Left ventricle myocardium superior (tissue), 1 donor: ENCODE data around the gene ADAMTS4. TPM values are rescaled to one million over a fixed set of nuclear protein-coding genes. Genes with fewer than 3 reads are reported as not detected.
A peak's percentile ranks its signal among the peaks of the same experiment; 100 is the strongest.
"Not testable (repeated sequence)": the region's sequence is repeated elsewhere in the genome, so short reads cannot be mapped to it uniquely, and the experiment has no call there.

ENCODE experiments used
- ATAC-seq: fragments of 200-7000 bp; cut with Tn5 transposase; one replicate; pipeline ENCODE4 v1.9.1; 2020; ENCODE audit warnings: mild to moderate bottlenecking, moderate library complexity
- DNase-seq: peaks from one replicate; pipeline ENCODE4 v3.0.0-alpha.2; 2020
- intact Hi-C: fragments of 100-400 bp; cut with micrococcal nuclease; formaldehyde crosslinking; loops from one replicate; pipeline ENCODE4 v1.11.0; 2022
- long read RNA-seq: library from polyadenylated mRNA; unstranded; transcript quantifications from one replicate; pipeline ENCODE4 v2.0.0, GENCODE V29; 2021
- total RNA-seq: library from RNA; stranded (reverse); fragmentation: NEBNext Ultra II Directional; extraction: Animal tissue kit (Norgen Biotek cat#: 25700); gene quantifications from one replicate; pipeline ENCODE4 v1.2.1, GENCODE V29; 2021
- donor health status: DM: no; HTN: yes; CAD: no; lungs with severe emphysema.

Gene ADAMTS4, protein sequence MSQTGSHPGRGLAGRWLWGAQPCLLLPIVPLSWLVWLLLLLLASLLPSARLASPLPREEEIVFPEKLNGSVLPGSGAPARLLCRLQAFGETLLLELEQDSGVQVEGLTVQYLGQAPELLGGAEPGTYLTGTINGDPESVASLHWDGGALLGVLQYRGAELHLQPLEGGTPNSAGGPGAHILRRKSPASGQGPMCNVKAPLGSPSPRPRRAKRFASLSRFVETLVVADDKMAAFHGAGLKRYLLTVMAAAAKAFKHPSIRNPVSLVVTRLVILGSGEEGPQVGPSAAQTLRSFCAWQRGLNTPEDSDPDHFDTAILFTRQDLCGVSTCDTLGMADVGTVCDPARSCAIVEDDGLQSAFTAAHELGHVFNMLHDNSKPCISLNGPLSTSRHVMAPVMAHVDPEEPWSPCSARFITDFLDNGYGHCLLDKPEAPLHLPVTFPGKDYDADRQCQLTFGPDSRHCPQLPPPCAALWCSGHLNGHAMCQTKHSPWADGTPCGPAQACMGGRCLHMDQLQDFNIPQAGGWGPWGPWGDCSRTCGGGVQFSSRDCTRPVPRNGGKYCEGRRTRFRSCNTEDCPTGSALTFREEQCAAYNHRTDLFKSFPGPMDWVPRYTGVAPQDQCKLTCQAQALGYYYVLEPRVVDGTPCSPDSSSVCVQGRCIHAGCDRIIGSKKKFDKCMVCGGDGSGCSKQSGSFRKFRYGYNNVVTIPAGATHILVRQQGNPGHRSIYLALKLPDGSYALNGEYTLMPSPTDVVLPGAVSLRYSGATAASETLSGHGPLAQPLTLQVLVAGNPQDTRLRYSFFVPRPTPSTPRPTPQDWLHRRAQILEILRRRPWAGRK
- total RNA-seq, result 7.2 TPM
- long read RNA-seq, partial matches to known transcripts, result 2 of 5 reads
- long read RNA-seq, other reads (novel, unspliced or antisense), result 3 of 5 reads

DNA sequence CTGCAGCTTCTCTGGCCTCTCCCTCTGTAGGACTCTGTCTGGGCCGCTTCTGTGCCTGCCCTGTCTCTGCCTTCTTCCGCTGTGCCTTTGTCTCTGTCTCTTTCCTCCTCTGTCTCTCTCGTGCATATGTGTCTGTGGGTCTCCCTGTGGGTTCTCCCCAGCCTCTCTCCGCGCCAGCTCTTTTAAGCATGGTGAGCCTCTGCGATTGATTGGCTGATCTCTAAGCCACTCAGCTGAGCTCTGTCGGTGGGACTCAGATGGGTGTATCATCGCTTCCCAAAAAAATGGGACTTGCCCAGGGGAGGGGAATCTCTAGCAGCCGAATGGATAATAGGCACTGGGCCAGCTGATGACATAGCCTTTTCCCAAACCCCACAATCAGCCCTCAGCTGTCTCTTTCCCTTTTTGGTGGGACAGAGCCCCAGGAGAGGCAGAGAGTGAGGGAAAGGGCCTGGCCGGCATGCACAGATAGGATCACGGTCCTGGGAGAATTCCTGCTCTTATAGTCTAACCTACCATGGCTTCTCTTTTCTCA lies at the start of gene ADAMTS4:
Gene ADAMTS4, minus strand, starts transcription at position 158 of the 535 bp plus-strand sequence. CDS start 427 bp downstream, outside the sequence.
- peak; percentile 35 for ATAC-seq
- peak; percentile 69 for DNase-seq
- intact Hi-C loops, result no loop called here

DNA sequence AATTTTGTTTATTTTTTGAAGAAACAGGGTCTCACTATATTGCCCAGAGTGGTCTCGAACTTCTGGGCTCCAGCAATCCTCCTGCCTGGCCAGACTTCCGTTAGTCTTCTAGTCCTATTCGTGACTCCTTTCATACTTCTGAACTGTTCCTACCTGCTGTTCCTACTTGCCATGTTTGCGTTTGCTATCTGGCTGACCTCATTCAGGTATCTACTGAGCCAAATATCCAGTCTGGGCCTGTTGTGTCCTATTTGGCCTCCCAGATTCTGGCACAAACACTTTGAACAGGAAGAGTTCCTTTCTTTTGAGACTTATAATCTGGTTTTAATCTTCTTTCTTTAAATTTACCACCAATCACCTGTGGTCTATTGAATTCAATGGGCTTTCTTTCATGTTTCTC lies 46.0 kb upstream of the ADAMTS4 start:
- intact Hi-C loops, result no loop called here
- DNase-seq (no peak), ATAC-seq (no peak)

DNA sequence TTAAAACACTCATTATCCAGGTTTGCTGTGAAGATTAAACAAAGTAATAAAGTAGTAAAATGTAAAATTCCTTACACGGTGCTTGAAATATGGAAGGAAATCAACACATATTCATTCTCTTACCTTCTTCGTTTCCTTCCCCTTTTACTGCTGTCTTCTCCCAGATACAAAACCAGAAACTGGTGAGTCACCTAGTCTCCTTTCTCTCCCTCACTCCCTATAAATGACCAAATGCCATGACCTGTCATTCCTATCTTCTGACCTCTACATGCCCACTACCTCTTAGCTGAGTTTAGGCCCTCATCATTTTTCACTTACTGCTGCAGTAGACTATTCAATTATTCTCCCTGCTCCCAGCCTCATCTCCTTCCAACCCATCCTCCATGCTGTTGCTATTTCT lies 43.5 kb upstream of the ADAMTS4 start:
- intact Hi-C loops, result no loop called here
- no peak for ATAC-seq
- no peak for DNase-seq

DNA sequence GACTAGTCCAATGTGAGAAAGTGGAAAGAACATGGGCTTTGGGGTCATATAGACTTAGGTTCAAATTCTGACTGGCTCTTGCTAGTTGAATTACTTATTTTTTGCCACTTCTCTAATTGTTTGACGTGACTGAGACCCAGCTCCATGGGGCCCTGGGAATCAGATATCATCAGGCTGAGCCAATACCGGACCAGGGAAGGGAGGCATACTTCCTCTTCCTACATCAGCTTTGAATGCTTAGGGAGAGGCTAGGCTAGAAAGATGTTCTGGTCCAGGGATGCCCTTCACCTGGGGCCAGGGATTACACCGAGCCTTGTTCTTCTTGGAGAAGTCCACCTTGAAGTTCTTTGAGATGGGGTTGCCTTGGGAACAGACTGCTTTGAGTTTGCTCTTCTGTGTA lies 42.8 kb upstream of the ADAMTS4 start:
- intact Hi-C loops, result no loop called here
- DNase-seq (no peak), ATAC-seq (no peak)

DNA sequence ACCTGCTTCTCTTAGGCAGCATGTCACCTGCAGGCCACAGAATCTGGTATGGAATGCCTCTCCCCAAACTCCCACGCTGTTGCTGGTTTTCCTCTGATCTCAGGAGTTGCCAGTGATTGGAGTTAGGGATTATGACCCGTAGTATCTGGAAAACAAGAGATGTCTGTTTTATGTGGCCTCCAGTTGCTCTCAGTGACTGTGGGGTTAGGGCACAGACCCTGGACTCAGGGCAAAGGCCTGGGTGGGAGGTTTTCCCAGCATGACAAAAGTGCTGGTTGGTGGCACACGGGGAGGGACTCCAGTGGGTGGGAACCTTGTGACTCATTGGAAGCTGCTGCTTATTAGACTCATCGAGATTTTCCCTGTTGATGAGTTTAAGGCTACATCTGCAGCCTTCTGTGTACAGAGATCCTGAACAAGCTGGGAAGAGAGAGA lies 39.2 kb upstream of the ADAMTS4 start, which contains the start of gene NR1I3:
Gene NR1I3, minus strand, starts transcription at position 165 of the 435 bp plus-strand sequence. CDS start 1,638 bp downstream, outside the sequence.
- DNase-seq (no peak), ATAC-seq (no peak)
- intact Hi-C loops, result no loop called here

DNA sequence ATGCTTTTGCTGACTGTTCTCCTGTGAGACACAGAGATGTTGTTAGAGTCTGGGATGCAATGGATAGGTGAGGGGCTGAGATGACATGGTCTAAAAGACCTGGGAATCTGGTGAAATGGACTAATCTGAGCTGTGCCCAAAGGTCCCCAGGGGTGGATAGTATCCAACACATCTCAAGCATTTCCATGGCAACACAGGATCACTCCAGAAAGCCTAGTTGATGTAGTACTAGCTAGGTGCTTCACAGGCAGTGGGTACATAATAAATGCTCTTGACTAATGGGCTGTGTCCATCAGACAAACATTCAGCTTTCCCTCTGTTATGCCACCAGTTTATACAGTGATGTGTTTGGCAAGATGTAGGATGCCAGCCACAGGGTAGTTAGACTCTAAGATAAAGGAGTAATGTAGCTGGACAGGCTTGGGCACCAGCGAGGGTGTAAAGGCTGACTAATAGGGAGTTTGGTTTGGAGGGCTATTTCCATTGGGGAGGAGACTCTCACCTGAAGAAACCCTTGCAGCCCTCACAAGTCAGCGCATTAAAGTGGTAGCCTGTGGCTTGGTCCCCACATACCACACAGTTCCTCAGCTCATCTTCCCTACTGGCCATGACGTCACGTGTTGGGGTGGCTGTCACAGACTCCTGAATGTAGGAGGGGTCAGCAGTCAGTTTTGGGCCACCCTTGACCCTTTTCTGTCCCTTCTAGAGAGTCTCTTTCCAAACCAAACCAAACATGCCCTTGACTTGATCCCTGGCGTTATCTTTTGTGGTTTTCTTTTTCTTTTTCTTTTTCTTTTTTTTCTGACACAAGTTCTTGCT lies 37.3 kb upstream of the ADAMTS4 start:
- ATAC-seq, result no peak
- no peak for DNase-seq
- intact Hi-C loops, result no loop called here

DNA sequence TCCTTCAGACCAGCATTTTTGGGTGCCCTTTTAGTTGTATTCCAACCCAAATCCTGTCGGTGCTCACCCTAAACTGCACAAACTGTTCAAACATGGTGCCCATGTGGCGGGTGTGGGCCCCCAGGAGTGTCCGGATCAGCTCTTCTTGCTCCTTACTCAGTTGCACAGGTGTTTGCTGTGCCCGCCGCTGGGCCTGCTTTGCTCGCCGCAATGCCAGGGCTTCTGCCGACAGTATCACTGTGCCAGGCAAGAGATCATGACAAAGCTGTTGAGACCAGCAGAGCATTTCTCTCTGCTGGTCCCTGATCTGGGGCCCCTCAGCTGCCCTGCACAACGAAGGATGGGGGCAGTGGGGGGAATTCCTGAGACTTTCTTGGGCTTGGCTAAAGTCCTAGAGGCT lies 34.2 kb upstream of the ADAMTS4 start:
- intact Hi-C loops, result no loop called here
- ATAC-seq (no peak), DNase-seq (no peak)

DNA sequence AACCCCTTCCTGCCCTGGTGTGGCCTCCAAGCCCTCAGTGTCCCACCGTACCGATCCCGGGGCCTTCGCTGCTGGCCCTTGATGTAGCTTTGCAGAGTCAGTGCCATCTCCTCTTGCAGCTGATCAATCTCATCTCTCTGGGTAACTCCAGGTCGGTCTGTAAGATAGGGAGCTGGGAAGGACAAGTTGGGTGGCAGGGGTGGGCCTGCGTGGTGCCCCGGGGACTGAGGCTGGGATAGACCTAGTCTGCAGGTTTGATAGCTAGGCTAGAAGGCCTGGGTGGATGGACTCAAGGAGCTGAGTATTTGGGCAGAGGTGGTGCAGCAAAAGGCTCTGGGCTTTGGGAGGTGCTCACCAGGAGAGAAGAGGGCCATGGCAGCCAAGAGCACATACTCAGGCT lies 31.9 kb upstream of the ADAMTS4 start:
- intact Hi-C loops, result no loop called here
- DNase-seq (no peak), ATAC-seq (no peak)

DNA sequence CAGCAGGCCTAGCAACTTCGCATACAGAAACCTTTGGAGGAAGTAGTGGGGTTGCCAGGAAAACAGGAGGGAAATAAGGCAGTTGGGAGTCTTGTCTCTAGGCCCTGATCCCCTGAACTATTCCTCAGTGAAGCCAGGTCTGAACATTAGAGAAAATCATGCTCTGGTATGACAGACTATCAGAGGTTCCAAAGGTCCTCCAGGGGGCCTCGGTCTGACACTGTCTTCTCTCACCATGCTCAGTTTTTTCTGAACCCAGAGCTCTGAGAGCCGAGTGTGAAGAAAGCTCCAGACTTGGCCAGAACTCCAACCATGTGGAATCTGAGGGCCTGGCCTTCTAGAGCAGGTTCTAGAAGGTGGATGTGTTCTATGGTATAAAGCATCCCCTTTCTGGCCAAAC lies 31.0 kb upstream of the ADAMTS4 start:
- intact Hi-C loops, result loop anchor here (10.0 kb wide), 2 partner anchors 75 to 155 kb away; partner anchors contain the start of gene MPZ
- no peak for ATAC-seq
- no peak for DNase-seq

DNA sequence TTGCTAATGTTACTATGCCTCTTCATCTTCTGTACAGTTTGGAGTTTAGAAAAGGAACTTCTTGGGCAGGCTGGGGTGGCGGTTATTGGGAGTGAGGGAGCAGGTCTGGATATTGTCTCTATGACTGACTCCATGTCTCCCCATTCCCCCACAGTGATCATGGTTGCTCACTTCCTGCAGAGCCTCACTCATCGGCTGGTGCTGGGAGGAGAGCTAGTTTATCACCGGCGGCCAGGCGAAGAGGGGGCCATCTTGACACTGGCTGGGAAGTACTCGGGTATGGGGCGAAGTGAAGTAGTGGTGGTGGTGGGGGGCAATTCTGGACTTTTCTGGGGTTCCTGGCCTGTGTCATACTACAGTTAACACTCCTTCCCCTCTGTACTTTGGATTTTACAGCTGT lies 29.2 kb upstream of the ADAMTS4 start:
- no peak for DNase-seq
- no peak for ATAC-seq
- intact Hi-C loops, result loop anchor here (10.0 kb wide), 2 partner anchors 77 to 157 kb away; partner anchors contain the start of gene MPZ

DNA sequence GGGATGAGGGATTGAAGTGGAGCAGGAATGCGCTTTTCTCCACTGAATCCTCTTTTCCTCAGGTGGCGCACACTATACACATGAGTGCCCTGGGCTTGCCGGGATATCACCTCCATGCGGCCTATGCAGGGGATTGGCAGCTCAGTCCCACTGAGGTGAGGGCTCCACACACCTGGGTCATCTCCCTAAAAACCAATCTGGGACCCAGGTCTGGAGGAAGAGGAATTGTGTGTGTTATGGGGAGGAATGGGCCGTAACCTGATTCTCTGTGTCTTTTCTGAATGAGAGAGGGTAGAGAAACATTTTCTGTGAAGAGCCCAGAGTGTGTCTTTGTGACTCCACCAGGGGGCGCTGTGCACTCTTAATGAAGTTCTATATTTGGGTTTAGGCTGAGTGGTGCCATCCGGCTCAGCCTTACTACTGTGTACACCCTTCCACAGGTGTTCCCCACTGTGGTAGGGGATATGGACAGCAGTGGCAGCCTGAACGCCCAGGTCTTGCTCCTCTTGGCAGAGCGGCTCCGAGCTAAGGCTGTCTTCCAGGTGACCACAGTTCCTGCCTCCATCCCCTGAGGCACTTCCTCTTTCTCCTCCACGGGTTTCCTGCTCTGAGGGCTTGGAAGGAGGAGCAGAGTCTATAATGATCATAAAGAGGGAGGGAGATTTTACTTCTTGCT lies 28.5 kb upstream of the ADAMTS4 start:
- intact Hi-C loops, result loop anchor here (10.0 kb wide), 2 partner anchors 77 to 157 kb away; partner anchors contain the start of gene MPZ
- DNase-seq (peak; percentile 88), ATAC-seq (peak; percentile 63)

DNA sequence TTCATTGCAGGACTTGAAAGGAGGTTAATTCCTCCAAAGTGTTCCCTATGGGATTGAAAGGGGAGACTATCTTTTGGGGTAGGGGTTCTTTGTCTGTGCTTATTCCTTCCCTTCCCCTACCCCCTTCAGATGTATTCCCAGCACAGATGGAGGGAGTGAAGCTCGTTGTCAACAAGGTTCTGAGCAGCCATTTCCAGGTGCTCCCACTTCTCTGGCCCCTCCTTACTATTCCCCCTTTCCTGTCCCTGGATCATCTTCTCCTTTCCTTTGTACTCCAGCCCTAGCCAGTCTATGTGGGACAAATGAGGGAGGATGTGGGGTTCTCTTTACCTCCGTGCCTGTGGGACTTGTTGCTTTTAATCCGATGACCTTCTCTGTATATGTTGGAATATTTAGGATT lies 27.9 kb upstream of the ADAMTS4 start:
- DNase-seq (no peak), ATAC-seq (no peak)
- intact Hi-C loops, result loop anchor here (10.0 kb wide), 2 partner anchors 78 to 158 kb away; partner anchors contain the start of gene MPZ

DNA sequence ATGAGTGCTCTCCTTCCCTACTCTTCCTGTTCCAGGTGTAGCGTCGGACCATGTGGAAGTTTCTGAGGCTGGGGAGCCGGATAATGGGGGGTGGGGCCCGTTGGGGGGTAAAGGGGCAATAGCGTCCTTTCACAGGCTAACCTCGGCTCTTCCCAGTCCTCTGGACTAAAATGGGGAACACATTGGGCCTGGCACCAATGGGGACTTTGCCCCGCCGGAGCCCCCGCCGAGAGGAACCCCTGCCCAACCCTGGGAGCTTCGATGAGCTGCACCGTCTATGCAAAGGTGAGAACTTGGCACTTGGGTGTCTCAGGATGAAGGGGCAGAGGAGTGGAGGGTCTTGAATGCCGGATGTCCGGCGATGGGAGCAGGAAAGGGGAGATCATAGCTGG lies 27.5 kb upstream of the ADAMTS4 start:
- intact Hi-C loops, result loop anchor here (10.0 kb wide), 2 partner anchors 78 to 158 kb away; partner anchors contain the start of gene MPZ
- no peak for DNase-seq
- ATAC-seq, result peak; percentile 2

DNA sequence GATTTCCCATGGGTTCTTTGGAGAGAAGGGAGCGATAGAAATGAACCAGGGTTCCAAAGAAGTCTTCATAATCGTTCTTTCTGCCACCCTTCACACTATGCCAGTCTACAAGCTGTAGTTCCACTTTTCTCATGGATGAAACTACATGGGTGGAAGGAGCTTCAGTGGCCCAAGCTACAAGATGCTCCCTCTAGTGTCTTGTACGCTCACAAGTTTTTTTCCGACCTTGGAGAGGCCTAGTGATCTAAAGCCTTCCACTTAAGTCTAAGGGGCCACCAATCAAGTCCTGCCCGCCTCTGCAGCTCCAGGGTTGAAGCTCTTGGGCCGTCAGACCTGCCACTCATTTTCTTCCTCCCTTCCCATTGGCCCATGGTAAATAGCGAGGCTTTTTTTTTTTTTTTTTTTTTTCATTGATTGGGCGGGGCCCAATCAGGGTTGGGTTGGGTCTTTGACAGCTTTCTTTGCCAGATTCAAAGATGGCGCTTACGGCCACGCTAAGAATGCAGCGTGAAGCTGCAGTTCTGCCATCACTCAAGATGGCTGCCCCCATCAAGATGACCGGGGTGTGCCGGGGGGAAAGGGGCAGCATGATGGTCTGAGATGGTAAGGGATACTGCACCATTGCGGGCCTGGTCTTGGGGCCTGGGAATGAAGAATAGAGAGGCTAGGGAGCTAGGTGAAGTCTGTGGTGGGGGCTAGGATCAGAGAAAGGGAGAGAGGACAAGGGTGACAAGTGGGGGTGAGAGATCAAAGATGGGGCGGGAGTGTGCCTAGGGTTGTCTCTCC lies 26.9 kb upstream of the ADAMTS4 start, which contains the start of gene TOMM40L:
Gene TOMM40L, plus strand, starts transcription at position 527 of the 786 bp plus-strand sequence. CDS start 430 bp downstream, outside the sequence.
- intact Hi-C loops, result loop anchor here (10.0 kb wide), 2 partner anchors 79 to 159 kb away; partner anchors contain the start of gene MPZ
- ATAC-seq, result peak; percentile 96
- peak; percentile 90 for DNase-seq

DNA sequence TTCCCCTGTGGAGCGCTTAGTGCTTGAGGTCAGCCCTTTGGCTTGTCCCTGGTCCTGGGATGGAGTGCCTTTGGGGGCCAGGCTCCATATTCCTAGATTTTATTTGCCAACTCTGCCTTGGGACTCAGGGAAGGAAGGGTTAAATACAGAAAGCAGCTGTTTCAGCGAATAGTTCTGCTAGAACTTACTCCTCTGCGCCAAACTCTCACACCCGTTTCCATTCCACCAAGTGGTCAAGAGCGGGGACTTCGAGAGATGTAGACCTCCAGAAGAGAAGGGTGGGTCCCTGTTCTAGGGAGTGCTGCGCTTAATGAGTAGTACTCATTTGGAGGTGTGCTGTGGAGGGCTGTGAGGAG lies 26.3 kb upstream of the ADAMTS4 start:
- intact Hi-C loops, result loop anchor here (10.0 kb wide), 2 partner anchors 80 to 160 kb away; partner anchors contain the start of gene MPZ
- DNase-seq, result no peak
- ATAC-seq, result no peak

DNA sequence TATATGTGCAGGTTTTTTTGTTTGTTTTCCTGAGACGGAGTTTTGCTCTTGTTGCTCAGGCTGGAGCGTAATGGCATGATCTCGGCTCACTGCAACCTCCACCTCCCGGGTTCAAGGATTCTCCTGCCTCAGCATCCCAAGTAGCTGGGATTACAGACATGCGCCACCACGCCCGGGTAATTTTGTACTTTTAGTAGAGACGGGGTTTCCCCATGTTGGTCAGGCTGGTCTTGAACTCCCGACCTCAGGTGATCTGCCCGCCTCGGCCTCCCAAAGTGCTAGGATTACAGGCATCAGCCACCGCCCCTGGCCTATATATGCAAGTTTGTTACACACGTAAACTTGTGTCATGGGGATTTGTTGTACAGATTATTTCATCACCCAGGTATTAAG lies 25.8 kb upstream of the ADAMTS4 start:
- DNase-seq, ATAC-seq: not testable (repeated sequence)
- intact Hi-C loops, result loop anchor here (10.0 kb wide), 2 partner anchors 80 to 160 kb away; partner anchors contain the start of gene MPZ
